Measurements from ENCODE around the gene MAP3K19.

DNA sequence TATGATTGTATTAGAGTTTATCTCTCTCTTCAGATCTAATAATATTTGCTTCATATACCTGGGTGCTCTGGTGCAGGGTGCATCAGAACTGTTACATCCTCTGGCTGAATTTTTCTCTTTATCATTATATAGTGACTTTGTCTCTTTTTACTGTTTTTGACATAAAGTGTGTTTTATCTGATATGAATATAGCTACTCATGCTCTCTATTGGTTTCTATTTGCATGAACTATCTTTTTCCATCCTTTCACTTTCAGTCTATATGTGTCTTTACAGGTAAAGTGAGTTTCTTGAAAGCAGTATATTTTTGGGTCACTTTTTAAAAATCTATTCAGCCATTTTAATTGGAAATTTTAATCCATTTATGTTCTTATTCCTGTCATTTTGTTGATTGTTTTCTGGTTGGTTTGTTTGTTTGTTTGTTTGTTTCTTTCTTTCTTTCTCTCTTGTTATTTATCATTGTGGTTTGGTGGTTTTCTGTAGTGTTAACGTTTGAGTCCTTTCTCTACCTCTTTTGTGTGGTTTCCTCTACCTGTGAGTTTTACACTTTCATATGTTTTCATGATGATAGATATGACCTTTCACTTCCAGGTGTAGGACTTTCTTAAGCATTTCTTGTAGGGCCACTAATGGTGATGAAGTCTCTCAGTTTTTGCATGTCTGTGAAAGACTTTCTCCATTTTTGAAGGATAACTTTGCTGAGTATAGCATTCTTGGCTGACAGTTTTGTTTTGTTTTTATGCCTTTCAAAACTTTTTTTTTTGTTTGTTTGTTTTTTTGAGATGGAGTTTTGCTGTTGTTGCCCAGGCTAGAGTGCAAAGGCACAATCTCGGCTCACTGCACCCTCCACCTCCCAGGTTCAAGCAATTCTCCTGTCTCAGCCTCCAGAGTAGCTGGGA lies 73.8 kb downstream of the MAP3K19 start:
- TF ChIP-seq, protein P1, sequence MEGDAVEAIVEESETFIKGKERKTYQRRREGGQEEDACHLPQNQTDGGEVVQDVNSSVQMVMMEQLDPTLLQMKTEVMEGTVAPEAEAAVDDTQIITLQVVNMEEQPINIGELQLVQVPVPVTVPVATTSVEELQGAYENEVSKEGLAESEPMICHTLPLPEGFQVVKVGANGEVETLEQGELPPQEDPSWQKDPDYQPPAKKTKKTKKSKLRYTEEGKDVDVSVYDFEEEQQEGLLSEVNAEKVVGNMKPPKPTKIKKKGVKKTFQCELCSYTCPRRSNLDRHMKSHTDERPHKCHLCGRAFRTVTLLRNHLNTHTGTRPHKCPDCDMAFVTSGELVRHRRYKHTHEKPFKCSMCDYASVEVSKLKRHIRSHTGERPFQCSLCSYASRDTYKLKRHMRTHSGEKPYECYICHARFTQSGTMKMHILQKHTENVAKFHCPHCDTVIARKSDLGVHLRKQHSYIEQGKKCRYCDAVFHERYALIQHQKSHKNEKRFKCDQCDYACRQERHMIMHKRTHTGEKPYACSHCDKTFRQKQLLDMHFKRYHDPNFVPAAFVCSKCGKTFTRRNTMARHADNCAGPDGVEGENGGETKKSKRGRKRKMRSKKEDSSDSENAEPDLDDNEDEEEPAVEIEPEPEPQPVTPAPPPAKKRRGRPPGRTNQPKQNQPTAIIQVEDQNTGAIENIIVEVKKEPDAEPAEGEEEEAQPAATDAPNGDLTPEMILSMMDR (IDR thresholded peaks at IDR 0.05): no peak
- TF ChIP-seq POLR2A (IDR thresholded peaks at IDR 0.05): no peak
